HepG2 (cell line): ENCODE measurements around the gene SH3PXD2A. TPM values are rescaled to one million over a fixed set of nuclear protein-coding genes. Genes with fewer than 3 reads are reported as not detected.
A peak's percentile ranks its signal among the peaks of the same experiment; 100 is the strongest.

Source experiments
- ATAC-seq: fragments of 200-7000 bp; cut with Tn5 transposase; 3 replicates; pipeline ENCODE4 v1.9.1; 2020; ENCODE audit warnings: mild to moderate bottlenecking, moderate library complexity
- BruUV-seq: library from RNA; stranded (reverse); fragments of 400-500 nt; replicated peaks from 2 replicates; lab custom pipeline; 2021; lab: Mats Ljungman, UMichigan
- CTCF ChIA-PET: fragments of 300-600 bp; formaldehyde crosslinking; extraction: SDS; loops from one replicate; lab custom pipeline; 2021; ENCODE audit warnings: low total read pairs, inconsistent platforms, low intra/inter-chr PET ratio; lab: Yijun Ruan, JAX
- POLR2A ChIA-PET: fragments of 350-600 bp; sonication (Branson Sonifier 250); formaldehyde crosslinking; loops from one replicate; lab custom pipeline; 2020; ENCODE audit warnings: antibody characterized with exemption, inconsistent platforms; lab: Yijun Ruan, JAX
- DNase-seq: peaks from one replicate; pipeline ENCODE4 v3.0.0-alpha.2; 2015; ENCODE audit warnings: low spot score
- FAIRE-seq: peaks from 3 replicates; lab custom pipeline; 2011; peaks lifted over from hg19 to GRCh38; lab: Jason Lieb, UNC
- H2AFZ ChIP-seq: one replicate; pipeline ENCODE4 v1.6.1; 2011; ENCODE audit warnings: low read length, inconsistent platforms
- H3K27ac ChIP-seq: fragments of 300-600 bp; 3 replicates; pipeline ENCODE4 v1.8.0; 2011; ENCODE audit warnings: mixed run types, mild to moderate bottlenecking, mixed read lengths, low read length, inconsistent platforms; ENCODE audit not compliant: insufficient read depth; ENCODE audit errors: extremely low read length
- H3K27me3 ChIP-seq, 2 experiments: fragments of 200-600 bp in 1 of 2; 2 replicates in 1 of 2; 3 replicates in 1 of 2; pipeline versions ENCODE4 v1.6.0 to v1.8.0; 2011; ENCODE audit warnings: low read length in 2 of 2, mild to moderate bottlenecking in 2 of 2, moderate library complexity in 2 of 2, inconsistent platforms in 1 of 2; ENCODE audit not compliant: insufficient read depth in 2 of 2, control insufficient read depth in 1 of 2
- H3K36me3 ChIP-seq, 2 experiments: fragments of 200-600 bp in 1 of 2; replicated peaks in 1 of 2; 2 replicates in 1 of 2; 3 replicates in 1 of 2; pipeline versions ENCODE4 v1.5.1 to v1.8.0; 2011; ENCODE audit warnings: low read length in 2 of 2, inconsistent platforms in 1 of 2; ENCODE audit not compliant: insufficient read depth in 2 of 2, control insufficient read depth in 1 of 2
- H3K4me1 ChIP-seq: 2 replicates; pipeline ENCODE4 v1.5.1; 2012; ENCODE audit warnings: low read length, inconsistent platforms; ENCODE audit not compliant: insufficient read depth
- H3K4me2 ChIP-seq: 2 replicates; pipeline ENCODE4 v1.6.0; 2011; ENCODE audit warnings: low read depth, low read length, inconsistent platforms
- H3K4me3 ChIP-seq, 3 experiments: fragments of 200-600 bp in 1 of 3; sonication (generic), shearing (Covaris generic) in 1 of 3; replicated peaks in 1 of 3; 2 replicates each; pipeline ENCODE4 v1.5.1; 2011 to 2016; ENCODE audit warnings: low read length in 3 of 3, inconsistent platforms in 2 of 3, low read depth in 2 of 3, mild to moderate bottlenecking in 2 of 3, control low read depth in 1 of 3, mixed read lengths in 1 of 3; ENCODE audit not compliant: insufficient read depth in 1 of 3
- H3K79me2 ChIP-seq: one replicate; pipeline ENCODE4 v1.6.1; 2011; ENCODE audit warnings: low read length, inconsistent platforms; ENCODE audit not compliant: insufficient read depth
- H3K9ac ChIP-seq: 2 replicates; pipeline ENCODE4 v1.6.0; 2011; ENCODE audit warnings: mild to moderate bottlenecking, low read depth, low read length, inconsistent platforms; ENCODE audit not compliant: insufficient read depth
- H3K9me3 ChIP-seq: 2 replicates; pipeline ENCODE4 v1.5.1; 2012; ENCODE audit warnings: mild to moderate bottlenecking, low read length
- H4K20me1 ChIP-seq: 2 replicates; pipeline ENCODE4 v1.6.0; 2011; ENCODE audit warnings: inconsistent platforms, mild to moderate bottlenecking, low read length, moderate library complexity; ENCODE audit not compliant: insufficient read depth
- AGO2 ChIP-seq: fragments of 200-400 bp; formaldehyde crosslinking; optimal IDR thresholded peaks from 2 replicates; pipeline ENCODE3; 2017; ENCODE audit warnings: mild to moderate bottlenecking, low read depth, low read length, moderate library complexity
- SAFB2 ChIP-seq: sonication (generic); formaldehyde crosslinking; IDR thresholded peaks from 2 replicates; pipeline ENCODE4 v1.5.1; 2020; ENCODE audit warnings: missing genetic modification reagents, low read depth, mild to moderate bottlenecking, borderline replicate concordance
- ZBTB38 ChIP-seq: sonication (generic); formaldehyde crosslinking; IDR thresholded peaks from 2 replicates; pipeline ENCODE4 v1.5.1; 2020; ENCODE audit warnings: mild to moderate bottlenecking, missing genetic modification reagents
- ZNF263 ChIP-seq: sonication (generic); formaldehyde crosslinking; IDR thresholded peaks from 2 replicates; pipeline ENCODE4 v1.4.0; 2020; ENCODE audit warnings: missing genetic modification reagents
- ZNF598 ChIP-seq: sonication (generic); formaldehyde crosslinking; IDR thresholded peaks from 2 replicates; pipeline ENCODE4 v1.5.1; 2020; ENCODE audit warnings: mild to moderate bottlenecking, missing genetic modification reagents, borderline replicate concordance
- ZNF768 ChIP-seq: sonication (generic); formaldehyde crosslinking; IDR thresholded peaks from 2 replicates; pipeline ENCODE4 v1.4.0; 2020; ENCODE audit warnings: missing genetic modification reagents
- WGBS: methylation state at CpG from one replicate; pipeline ENCODE4 v1.1.6; 2017; ENCODE audit warnings: low lambda C conversion rate; 5-methylcytosine and 5-hydroxymethylcytosine counted together
- in situ Hi-C: cut with HindIII; loops from 2 replicates; pipeline ENCODE4 v1.10.0; 2017; ENCODE audit warnings: low pct_unique_long_range_greater_than_20kb; ENCODE audit not compliant: extremely low pct_ligation_motif_present
- intact Hi-C: fragments of 100-400 bp; cut with micrococcal nuclease; formaldehyde crosslinking; loops from one replicate; pipeline ENCODE4 v1.10.0; 2022; ENCODE audit not compliant: unreplicated experiment
- polyA plus RNA-seq, 8 experiments: library from polyadenylated mRNA; depleted of rRNA in 3 of 8; stranded (reverse) in 7 of 8; unstranded in 1 of 8; fragments of >200 nt; fragmentation: Illumina TruSeq in 4 of 8; extraction: Trizol in 4 of 8; gene quantifications; 2 replicates each; pipeline versions ENCODE4 v1.2.1 to v1.2.3, GENCODE V29; 2011 to 2016; ENCODE audit warnings: low read depth in 4 of 8, missing spikeins in 1 of 8, mixed read lengths in 1 of 8; ENCODE audit not compliant: insufficient read depth in 1 of 8
- total RNA-seq, 5 experiments: library from RNA; depleted of rRNA; stranded (reverse); fragments of >200 nt; fragmentation: Illumina TruSeq; extraction: Trizol; gene quantifications; 2 replicates each; pipeline ENCODE4 v1.2.3, GENCODE V29; 2016; ENCODE audit warnings: low read depth in 1 of 5

Gene SH3PXD2A
- total and polyA plus RNA-seq, 2 of the 13 experiments (the other 11 are each of a cell fraction or from before 2014, with no cell fraction given): 11.1 to 11.3 TPM

DNA sequence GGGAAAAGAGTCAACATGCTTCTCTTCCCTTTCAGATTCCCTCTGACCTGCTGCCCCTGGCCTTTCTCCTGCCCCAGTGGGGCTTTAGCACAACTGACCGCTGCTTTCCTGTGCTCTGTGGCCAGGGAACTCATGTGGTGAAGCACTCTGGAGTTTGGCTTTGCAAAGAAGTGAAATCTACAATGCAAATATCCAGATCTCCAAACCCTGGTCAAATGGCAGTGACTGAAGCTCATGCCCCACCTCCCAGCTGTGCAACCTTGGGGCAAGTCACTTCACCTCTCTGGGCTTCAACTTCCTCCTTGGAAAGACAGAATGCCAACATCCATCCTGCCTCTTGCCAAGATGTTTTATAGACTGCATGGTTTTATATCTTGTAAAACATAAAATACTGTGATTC is 204.0 kb downstream of the SH3PXD2A start:
- Histone ChIP-seq H3K36me3 (peaks cover 15 to 66% of the 10 kb centered on the region in 2 experiments), H3K27me3 (no peaks in the 10 kb centered on the region), H4K20me1 (peaks cover 29% of the 10 kb centered on the region), H3K27ac (peak overlapping the region; percentile 69), H3K4me1 (peaks cover 61% of the 10 kb centered on the region), H3K9ac (no peak overlapping the region; the same call in 1 of the 2 replicates), H3K4me3 (no peak overlapping the region; a peak in 1 of 6 replicates), H3K4me2 (peak overlapping the region; percentile 41; the same call in 1 of the 2 replicates), H3K9me3 (no peaks in the 10 kb centered on the region), H2AFZ (no peak overlapping the region), H3K79me2 (peaks cover 49% of the 10 kb centered on the region)
- FAIRE-seq (no peak), ATAC-seq (no peak), DNase-seq (no peak)
- WGBS: 100% methylated on average over 1 of the region's 1 CpG
- intact Hi-C loops: no loop called here
- TF ChIP-seq ZNF768 (CRISPR knock-in tag): peak; percentile 81
- TF ChIP-seq ZNF598: no peak
- in situ Hi-C loops: no loop called here
- POLR2A ChIA-PET: interaction anchor here (1.7 kb wide), 1 partner anchor 10 kb away, joined by 13 read pairs; no protein-coding TSS in a partner anchor
- CTCF ChIA-PET: no interaction called here
- BruUV-seq: no TSS peak

DNA sequence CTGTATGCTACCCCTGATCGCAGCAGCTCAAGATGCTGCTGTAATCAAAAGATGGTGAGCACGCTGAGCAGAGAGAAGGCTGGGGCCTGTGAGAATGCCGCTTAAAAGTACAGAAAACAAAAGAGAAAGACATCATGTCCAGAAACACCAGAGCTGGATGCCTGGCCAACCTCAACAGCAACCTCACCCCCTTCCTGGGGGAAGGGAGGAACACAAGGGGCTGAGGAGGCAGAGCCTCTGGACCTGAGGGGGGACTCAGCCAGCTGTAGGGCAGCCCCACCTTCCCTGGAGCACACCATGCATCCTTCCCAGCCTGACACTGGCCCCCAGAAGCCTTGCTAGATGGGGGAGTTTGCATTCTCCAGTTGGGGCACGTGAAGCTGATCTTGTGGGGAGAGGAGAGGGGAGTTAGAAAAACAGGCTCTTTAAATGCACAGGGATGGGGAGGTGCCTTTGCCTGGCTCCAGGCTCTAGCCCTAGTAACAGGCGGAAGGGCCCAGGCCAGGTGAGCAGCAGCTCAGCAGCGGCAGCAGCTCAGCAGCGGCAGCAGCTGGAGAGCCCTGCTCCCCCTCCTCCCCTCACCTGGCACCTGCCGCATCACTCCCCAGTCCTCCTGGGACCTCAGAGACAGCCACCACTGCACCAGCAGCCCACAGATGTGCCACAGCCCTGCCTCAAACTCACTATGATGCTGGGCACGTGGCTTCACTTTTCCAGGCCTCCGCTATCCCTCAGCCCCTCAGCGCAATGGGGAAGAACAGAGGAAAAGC is 205.5 kb downstream of the SH3PXD2A start:
- WGBS: 94% methylated on average over 8 of the region's 11 CpGs
- DNase-seq (no peak), ATAC-seq (no peak), FAIRE-seq (no peak)
- in situ Hi-C loops (no loop called here), intact Hi-C loops (no loop called here)
- Histone ChIP-seq H3K27me3 (no peaks in the 10 kb centered on the region), H2AFZ (no peak overlapping the region), H3K4me2 (no peak overlapping the region), H3K4me3 (no peak overlapping the region), H3K9me3 (no peaks in the 10 kb centered on the region), H3K9ac (no peak overlapping the region), H3K79me2 (peaks cover 42% of the 10 kb centered on the region), H4K20me1 (peaks cover 44% of the 10 kb centered on the region), H3K27ac (no peak overlapping the region), H3K36me3 (peaks cover 14 to 60% of the 10 kb centered on the region in 2 experiments), H3K4me1 (peaks cover 70% of the 10 kb centered on the region)
- ChIA-PET POLR2A (interaction anchor here (1.0 to 1.1 kb wide), 2 partner anchors 9 to 13 kb away, joined by 3 read pairs; no protein-coding TSS in a partner anchor), CTCF (no interaction called here)
- no TSS peak for BruUV-seq
- 0 out of 2 replicates have a peak, but pooled peaks have one; percentile 18 for TF ChIP-seq ZNF263 (CRISPR knock-in tag)
- TF ChIP-seq SAFB2: no peak
- TF ChIP-seq AGO2: peak; percentile 42
- no peak for TF ChIP-seq ZBTB38 (CRISPR knock-in tag)
